ENCODE data around the gene NUBP2. TPM values are rescaled to one million over a fixed set of nuclear protein-coding genes. Genes with fewer than 3 reads are reported as not detected.

NUBP2 gene
- total and polyA plus RNA-seq, 4 donors = 28.9 to 80.9 (median 54.1) TPM

DNA sequence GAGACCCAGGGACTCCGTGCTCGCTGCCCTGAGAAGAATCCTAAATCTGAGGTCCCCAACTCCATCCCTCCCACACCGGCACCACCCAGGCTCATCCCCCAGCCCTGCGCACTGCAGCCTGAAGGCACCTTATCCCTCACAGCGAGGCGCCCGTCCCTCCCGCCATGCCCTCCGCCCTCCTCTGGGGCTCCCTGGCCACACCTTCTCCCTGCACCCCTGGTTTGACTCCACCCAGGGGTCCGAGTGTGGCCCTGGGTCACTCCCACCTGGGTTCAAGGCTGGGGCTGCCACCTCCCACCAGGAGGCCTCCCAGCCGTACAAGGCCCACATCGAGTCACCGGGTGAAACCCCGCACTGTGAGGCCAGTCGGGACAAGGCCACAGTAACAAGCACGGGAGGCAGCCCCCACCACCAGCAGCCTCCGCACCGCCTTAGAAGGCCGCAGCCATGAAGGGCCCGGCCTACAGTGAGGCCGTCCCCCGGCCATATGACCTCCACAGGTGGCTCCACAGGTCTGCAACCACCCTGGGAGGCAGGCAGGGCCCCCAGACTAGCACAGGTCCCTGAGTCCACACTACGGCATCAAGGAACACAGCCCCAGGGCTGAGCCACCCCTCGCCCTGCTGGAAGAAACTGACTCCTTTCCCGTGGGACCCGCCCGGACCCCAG lies 35.6 kb downstream of the NUBP2 start (continued):
- no peak for TF ChIP-seq CTCF (IDR thresholded peaks at IDR 0.05; ENCODE audit: low read depth, low read length, missing input control)
- no peak for TF ChIP-seq HNF4A (conservative IDR thresholded peaks at IDR 0.05)
- no peak for TF ChIP-seq GABPA (IDR thresholded peaks at IDR 0.05 in 1 of 2, conservative IDR thresholded peaks at IDR 0.05 in 1 of 2)

GRCh38 chr16:1818873-1819525 lies 36.2 kb downstream of the NUBP2 start:
- Histone ChIP-seq H3K27me3 (ENCODE audit: control insufficient read depth in 4 of 4, insufficient read depth in 4 of 4, low read length in 3 of 4) (no peaks in the 10 kb centered on the region), H3K4me3 (ENCODE audit: low read depth in 1 of 3, low read length in 3 of 3) (no peak overlapping the region), H3K36me3 (ENCODE audit: control insufficient read depth in 4 of 4, insufficient read depth in 3 of 4, low read depth in 1 of 4, low read length in 3 of 4) (peaks cover 12 to 29% (median 28%) of the 10 kb centered on the region in 4 donors), H3K9me3 (ENCODE audit: control insufficient read depth in 4 of 4, low read length in 3 of 4) (no peaks in the 10 kb centered on the region), H3K9ac (ENCODE audit: low read depth in 1 of 2, low read length in 2 of 2) (no peak overlapping the region), H3K4me1 (ENCODE audit: control insufficient read depth in 4 of 4, insufficient read depth in 4 of 4, low read length in 3 of 4) (peaks cover 8 to 82% (median 71%) of the 10 kb centered on the region in 4 donors), H3K27ac (ENCODE audit: low read depth in 1 of 2, low read length in 2 of 2) (no peak overlapping the region)
- no peak for TF ChIP-seq YY1 (IDR thresholded peaks at IDR 0.05)
- TF ChIP-seq CTCF (IDR thresholded peaks at IDR 0.05; ENCODE audit: low read depth, low read length, missing input control) = no peak
- TF ChIP-seq NR2F2 (IDR thresholded peaks at IDR 0.05) = no peak
- no peak for TF ChIP-seq SP1 (IDR thresholded peaks at IDR 0.05)
- no peak for TF ChIP-seq FOXA1 (IDR thresholded peaks at IDR 0.05)
- no peak for TF ChIP-seq GABPA (IDR thresholded peaks at IDR 0.05 in 1 of 2, conservative IDR thresholded peaks at IDR 0.05 in 1 of 2)
- no peak for TF ChIP-seq RXRA (IDR thresholded peaks at IDR 0.05)
- TF ChIP-seq TAF1 (conservative IDR thresholded peaks at IDR 0.05) = no peak
- TF ChIP-seq, protein P1, sequence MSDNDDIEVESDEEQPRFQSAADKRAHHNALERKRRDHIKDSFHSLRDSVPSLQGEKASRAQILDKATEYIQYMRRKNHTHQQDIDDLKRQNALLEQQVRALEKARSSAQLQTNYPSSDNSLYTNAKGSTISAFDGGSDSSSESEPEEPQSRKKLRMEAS (IDR thresholded peaks at IDR 0.05) = no peak
- no peak for TF ChIP-seq HNF4A (conservative IDR thresholded peaks at IDR 0.05)
- no peak for TF ChIP-seq ATF3 (IDR thresholded peaks at IDR 0.05)
- TF ChIP-seq, protein P2, sequence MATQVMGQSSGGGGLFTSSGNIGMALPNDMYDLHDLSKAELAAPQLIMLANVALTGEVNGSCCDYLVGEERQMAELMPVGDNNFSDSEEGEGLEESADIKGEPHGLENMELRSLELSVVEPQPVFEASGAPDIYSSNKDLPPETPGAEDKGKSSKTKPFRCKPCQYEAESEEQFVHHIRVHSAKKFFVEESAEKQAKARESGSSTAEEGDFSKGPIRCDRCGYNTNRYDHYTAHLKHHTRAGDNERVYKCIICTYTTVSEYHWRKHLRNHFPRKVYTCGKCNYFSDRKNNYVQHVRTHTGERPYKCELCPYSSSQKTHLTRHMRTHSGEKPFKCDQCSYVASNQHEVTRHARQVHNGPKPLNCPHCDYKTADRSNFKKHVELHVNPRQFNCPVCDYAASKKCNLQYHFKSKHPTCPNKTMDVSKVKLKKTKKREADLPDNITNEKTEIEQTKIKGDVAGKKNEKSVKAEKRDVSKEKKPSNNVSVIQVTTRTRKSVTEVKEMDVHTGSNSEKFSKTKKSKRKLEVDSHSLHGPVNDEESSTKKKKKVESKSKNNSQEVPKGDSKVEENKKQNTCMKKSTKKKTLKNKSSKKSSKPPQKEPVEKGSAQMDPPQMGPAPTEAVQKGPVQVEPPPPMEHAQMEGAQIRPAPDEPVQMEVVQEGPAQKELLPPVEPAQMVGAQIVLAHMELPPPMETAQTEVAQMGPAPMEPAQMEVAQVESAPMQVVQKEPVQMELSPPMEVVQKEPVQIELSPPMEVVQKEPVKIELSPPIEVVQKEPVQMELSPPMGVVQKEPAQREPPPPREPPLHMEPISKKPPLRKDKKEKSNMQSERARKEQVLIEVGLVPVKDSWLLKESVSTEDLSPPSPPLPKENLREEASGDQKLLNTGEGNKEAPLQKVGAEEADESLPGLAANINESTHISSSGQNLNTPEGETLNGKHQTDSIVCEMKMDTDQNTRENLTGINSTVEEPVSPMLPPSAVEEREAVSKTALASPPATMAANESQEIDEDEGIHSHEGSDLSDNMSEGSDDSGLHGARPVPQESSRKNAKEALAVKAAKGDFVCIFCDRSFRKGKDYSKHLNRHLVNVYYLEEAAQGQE (IDR thresholded peaks at IDR 0.05) = no peak
- TF ChIP-seq RAD21 (IDR thresholded peaks at IDR 0.05) = no peak
- no peak for TF ChIP-seq JUND (IDR thresholded peaks at IDR 0.05)
- TF ChIP-seq EGR1 (IDR thresholded peaks at IDR 0.05; ENCODE audit: low read depth in 2 of 2) = no peak
- TF ChIP-seq FOXA2 (IDR thresholded peaks at IDR 0.05) = no peak
- TF ChIP-seq HNF4G (IDR thresholded peaks at IDR 0.05) = no peak
- WGBS = 96% methylated on average over 35 of the region's 35 CpGs
- DNase-seq (ENCODE audit: low spot score) = peak; percentile 35

Data from liver (tissue), 9 donors.